Measurements from ENCODE around the gene UFD1. TPM values are rescaled to one million over a fixed set of nuclear protein-coding genes. Genes with fewer than 3 reads are reported as not detected.

The UFD1 gene
- total and polyA plus RNA-seq, 9 of the 15 experiments (the other 6 are each of a cell fraction or from before 2014, with no cell fraction given): 238 to 645 (median 363) TPM

DNA sequence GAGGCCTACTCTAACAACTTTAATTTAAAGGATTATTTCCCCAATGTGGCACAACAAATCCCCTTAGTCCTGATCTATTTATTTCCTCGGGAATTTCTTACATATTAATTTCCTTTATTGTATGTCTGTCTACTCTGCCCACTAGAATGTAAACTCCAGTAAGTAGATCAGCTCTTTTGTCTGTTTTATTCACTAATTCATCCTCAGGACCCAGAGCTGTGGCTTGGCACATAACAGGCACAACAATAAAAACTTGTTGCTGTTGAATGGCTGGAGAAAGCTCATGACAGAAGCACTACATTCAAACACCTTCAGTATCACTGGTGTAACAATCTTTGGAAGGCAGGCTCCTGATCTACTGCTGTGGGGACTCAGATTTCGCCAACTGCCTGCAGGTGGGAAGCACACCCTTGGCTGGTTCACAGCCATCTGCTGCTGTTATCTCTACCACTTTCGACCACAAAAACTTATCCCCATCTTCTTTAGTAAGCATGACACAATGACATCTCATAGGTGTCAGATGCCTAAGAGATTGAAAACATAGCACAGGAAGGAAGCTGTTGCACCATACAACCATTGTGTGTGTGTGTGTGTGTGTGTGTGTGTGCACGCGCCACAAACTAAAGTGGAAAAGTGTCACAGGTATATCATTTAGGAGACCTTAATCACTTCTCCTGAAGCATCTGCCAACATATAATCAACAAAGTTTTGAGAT is 59.4 kb downstream of the UFD1 start (continued):
- TF ChIP-seq GATAD2B (IDR thresholded peaks at IDR 0.05; ENCODE audit: borderline replicate concordance) (no peak), ERF (CRISPR knock-in tag; IDR thresholded peaks at IDR 0.05) (peak; percentile 26; the same call in 1 of the 2 replicates), ZNF212 (CRISPR knock-in tag; IDR thresholded peaks at IDR 0.05) (no peak), RFX7 (CRISPR knock-in tag; IDR thresholded peaks at IDR 0.05) (peak; percentile 75; the same call in 1 of the 2 replicates), NFE2 (IDR thresholded peaks at IDR 0.05; ENCODE audit: low read depth) (no peak), NFE2L1 (tag; IDR thresholded peaks at IDR 0.05; ENCODE audit: borderline replicate concordance, low read depth) (no peak), ZBED1 (IDR thresholded peaks at IDR 0.05) (no peak), HDAC6 (IDR thresholded peaks at IDR 0.05; ENCODE audit: low read depth, low read length) (no peak), FOXJ3 (CRISPR knock-in tag; IDR thresholded peaks at IDR 0.05) (no peak), SRSF7 (optimal IDR thresholded peaks at IDR 0.05; ENCODE audit: low read depth, low read length) (no peak), ZNF274 (IDR thresholded peaks at IDR 0.05; ENCODE audit: borderline replicate concordance, low read depth, low read length) (peak; percentile 90; the same call in 1 of the 2 replicates), SMAD4 (CRISPR knock-in tag; conservative IDR thresholded peaks at IDR 0.05) (peak; percentile 93), ZNF583 (CRISPR knock-in tag; IDR thresholded peaks at IDR 0.05) (peak; percentile 86)
- TF ChIP-seq, protein P1, sequence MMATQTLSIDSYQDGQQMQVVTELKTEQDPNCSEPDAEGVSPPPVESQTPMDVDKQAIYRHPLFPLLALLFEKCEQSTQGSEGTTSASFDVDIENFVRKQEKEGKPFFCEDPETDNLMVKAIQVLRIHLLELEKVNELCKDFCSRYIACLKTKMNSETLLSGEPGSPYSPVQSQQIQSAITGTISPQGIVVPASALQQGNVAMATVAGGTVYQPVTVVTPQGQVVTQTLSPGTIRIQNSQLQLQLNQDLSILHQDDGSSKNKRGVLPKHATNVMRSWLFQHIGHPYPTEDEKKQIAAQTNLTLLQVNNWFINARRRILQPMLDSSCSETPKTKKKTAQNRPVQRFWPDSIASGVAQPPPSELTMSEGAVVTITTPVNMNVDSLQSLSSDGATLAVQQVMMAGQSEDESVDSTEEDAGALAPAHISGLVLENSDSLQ (IDR thresholded peaks at IDR 0.05): peak; percentile 87
- TF ChIP-seq, protein P2, sequence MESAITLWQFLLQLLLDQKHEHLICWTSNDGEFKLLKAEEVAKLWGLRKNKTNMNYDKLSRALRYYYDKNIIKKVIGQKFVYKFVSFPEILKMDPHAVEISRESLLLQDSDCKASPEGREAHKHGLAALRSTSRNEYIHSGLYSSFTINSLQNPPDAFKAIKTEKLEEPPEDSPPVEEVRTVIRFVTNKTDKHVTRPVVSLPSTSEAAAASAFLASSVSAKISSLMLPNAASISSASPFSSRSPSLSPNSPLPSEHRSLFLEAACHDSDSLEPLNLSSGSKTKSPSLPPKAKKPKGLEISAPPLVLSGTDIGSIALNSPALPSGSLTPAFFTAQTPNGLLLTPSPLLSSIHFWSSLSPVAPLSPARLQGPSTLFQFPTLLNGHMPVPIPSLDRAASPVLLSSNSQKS (CRISPR knock-in tag; IDR thresholded peaks at IDR 0.05): 0 out of 2 replicates have a peak, but pooled peaks have one; percentile 10
- TF ChIP-seq, protein P3, sequence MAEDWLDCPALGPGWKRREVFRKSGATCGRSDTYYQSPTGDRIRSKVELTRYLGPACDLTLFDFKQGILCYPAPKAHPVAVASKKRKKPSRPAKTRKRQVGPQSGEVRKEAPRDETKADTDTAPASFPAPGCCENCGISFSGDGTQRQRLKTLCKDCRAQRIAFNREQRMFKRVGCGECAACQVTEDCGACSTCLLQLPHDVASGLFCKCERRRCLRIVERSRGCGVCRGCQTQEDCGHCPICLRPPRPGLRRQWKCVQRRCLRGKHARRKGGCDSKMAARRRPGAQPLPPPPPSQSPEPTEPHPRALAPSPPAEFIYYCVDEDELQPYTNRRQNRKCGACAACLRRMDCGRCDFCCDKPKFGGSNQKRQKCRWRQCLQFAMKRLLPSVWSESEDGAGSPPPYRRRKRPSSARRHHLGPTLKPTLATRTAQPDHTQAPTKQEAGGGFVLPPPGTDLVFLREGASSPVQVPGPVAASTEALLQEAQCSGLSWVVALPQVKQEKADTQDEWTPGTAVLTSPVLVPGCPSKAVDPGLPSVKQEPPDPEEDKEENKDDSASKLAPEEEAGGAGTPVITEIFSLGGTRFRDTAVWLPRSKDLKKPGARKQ (CRISPR knock-in tag; IDR thresholded peaks at IDR 0.05): no peak
- TF ChIP-seq, protein P4, sequence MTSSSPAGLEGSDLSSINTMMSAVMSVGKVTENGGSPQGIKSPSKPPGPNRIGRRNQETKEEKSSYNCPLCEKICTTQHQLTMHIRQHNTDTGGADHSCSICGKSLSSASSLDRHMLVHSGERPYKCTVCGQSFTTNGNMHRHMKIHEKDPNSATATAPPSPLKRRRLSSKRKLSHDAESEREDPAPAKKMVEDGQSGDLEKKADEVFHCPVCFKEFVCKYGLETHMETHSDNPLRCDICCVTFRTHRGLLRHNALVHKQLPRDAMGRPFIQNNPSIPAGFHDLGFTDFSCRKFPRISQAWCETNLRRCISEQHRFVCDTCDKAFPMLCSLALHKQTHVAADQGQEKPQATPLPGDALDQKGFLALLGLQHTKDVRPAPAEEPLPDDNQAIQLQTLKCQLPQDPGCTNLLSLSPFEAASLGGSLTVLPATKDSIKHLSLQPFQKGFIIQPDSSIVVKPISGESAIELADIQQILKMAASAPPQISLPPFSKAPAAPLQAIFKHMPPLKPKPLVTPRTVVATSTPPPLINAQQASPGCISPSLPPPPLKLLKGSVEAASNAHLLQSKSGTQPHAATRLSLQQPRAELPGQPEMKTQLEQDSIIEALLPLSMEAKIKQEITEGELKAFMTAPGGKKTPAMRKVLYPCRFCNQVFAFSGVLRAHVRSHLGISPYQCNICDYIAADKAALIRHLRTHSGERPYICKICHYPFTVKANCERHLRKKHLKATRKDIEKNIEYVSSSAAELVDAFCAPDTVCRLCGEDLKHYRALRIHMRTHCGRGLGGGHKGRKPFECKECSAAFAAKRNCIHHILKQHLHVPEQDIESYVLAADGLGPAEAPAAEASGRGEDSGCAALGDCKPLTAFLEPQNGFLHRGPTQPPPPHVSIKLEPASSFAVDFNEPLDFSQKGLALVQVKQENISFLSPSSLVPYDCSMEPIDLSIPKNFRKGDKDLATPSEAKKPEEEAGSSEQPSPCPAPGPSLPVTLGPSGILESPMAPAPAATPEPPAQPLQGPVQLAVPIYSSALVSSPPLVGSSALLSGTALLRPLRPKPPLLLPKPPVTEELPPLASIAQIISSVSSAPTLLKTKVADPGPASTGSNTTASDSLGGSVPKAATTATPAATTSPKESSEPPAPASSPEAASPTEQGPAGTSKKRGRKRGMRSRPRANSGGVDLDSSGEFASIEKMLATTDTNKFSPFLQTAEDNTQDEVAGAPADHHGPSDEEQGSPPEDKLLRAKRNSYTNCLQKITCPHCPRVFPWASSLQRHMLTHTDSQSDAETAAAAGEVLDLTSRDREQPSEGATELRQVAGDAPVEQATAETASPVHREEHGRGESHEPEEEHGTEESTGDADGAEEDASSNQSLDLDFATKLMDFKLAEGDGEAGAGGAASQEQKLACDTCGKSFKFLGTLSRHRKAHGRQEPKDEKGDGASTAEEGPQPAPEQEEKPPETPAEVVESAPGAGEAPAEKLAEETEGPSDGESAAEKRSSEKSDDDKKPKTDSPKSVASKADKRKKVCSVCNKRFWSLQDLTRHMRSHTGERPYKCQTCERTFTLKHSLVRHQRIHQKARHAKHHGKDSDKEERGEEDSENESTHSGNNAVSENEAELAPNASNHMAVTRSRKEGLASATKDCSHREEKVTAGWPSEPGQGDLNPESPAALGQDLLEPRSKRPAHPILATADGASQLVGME (CRISPR knock-in tag; IDR thresholded peaks at IDR 0.05): peak; percentile 81; the same call in 1 of the 2 replicates
